Measurements from ENCODE around the gene CXCR6. TPM values are rescaled to one million over a fixed set of nuclear protein-coding genes. Genes with fewer than 3 reads are reported as not detected.
A peak's percentile ranks its signal among the peaks of the same experiment; 100 is the strongest.

Gene CXCR6
- polyA plus RNA-seq, 1 experiment = not detected

DNA sequence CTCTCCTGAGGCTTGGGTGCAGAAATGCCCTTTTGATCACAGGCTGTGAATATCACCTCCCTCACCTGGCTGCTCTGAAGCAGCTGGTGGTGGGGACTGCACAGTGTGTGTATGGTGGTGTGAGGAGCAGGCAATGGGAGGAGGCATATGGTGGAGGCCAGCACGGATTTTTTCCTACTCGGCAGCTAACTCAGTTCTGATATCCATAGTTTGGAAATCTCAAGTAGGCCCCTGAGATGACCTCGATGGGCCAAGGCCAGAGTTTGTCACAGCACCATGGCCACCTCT is 21.3 kb upstream of the CXCR6 start:
- Histone ChIP-seq H3K27me3 (ENCODE audit: control insufficient read depth, insufficient read depth, low read length) (no peaks in the 10 kb centered on the region), H3K4me3 (ENCODE audit: low read depth, low read length) (no peak overlapping the region), H3K36me3 (ENCODE audit: control insufficient read depth, insufficient read depth, low read length) (peaks cover 5% of the 10 kb centered on the region; the same call in 1 of the 2 replicates)
- TF ChIP-seq, protein P1, sequence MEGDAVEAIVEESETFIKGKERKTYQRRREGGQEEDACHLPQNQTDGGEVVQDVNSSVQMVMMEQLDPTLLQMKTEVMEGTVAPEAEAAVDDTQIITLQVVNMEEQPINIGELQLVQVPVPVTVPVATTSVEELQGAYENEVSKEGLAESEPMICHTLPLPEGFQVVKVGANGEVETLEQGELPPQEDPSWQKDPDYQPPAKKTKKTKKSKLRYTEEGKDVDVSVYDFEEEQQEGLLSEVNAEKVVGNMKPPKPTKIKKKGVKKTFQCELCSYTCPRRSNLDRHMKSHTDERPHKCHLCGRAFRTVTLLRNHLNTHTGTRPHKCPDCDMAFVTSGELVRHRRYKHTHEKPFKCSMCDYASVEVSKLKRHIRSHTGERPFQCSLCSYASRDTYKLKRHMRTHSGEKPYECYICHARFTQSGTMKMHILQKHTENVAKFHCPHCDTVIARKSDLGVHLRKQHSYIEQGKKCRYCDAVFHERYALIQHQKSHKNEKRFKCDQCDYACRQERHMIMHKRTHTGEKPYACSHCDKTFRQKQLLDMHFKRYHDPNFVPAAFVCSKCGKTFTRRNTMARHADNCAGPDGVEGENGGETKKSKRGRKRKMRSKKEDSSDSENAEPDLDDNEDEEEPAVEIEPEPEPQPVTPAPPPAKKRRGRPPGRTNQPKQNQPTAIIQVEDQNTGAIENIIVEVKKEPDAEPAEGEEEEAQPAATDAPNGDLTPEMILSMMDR (IDR thresholded peaks at IDR 0.05; ENCODE audit: insufficient read depth, low read depth, low read length) = no peak
- no peak for DNase-seq (ENCODE audit: low read depth)
- POLR2A ChIA-PET = no interaction called here
- CTCF ChIA-PET = interaction anchor here (1.0 to 3.8 kb wide), 4 partner anchors 15 to 160 kb away, joined by 3 to 11 read pairs (median 6); no protein-coding TSS in a partner anchor

DNA sequence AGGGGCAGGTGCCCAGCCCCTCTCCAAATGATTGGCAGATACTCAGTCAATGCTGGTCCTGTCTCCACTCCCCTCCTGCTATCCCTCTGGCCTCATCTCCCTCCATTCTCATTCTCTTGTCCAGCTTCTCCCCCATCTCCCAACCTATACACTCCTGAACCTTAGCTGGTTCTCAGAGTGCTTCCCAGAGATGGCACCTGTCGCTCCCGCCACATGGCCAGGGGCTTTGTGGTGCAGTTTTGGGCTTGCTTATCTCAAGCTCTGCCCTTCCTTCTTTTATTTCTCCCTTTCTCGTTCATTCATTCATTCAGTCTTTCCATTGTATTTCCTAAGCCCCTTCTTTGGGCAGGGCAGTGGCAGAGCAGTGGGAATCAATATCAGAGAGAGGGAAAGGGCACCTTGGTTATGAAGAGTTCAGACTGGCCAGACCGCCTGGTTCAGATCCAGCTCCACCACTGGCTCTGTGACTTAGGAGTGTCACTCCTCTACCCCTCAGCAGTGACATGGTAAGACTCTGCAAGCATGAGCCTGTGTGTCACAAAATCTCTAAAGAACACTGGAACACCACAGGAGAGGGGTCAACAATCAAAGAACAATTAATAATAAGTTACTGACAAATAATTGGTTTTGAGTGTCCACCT is 20.2 kb upstream of the CXCR6 start:
- POLR2A ChIA-PET = no interaction called here
- TF ChIP-seq, protein P1 (IDR thresholded peaks at IDR 0.05; ENCODE audit: insufficient read depth, low read depth, low read length) = no peak

DNA sequence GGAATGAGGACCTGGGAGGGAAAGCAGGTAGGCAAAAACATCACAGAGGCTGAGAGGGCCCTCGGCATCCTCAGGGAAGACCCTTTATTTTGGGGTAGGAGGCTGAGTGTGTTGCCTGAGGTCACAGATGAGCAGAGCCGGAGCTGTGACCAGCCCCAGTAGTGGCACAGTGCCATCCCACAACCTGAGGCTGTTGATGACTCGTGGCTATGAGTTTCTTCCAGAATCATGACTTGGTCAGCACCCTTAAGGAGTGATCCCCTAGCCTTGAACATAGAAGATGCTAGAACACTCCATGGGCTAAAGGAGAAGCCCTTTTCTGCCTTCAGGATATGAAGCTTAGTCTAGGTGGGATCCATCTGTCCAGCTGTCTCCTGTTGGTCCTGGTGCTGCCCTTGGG is 19.5 kb upstream of the CXCR6 start:
- Histone ChIP-seq H3K36me3 (ENCODE audit: control insufficient read depth, insufficient read depth, low read length) (peaks cover 7% of the 10 kb centered on the region), H3K4me3 (ENCODE audit: low read depth, low read length) (no peak overlapping the region), H3K27me3 (ENCODE audit: control insufficient read depth, insufficient read depth, low read length) (no peaks in the 10 kb centered on the region)
- POLR2A ChIA-PET = no interaction called here
- TF ChIP-seq, protein P1 (IDR thresholded peaks at IDR 0.05; ENCODE audit: insufficient read depth, low read depth, low read length) = no peak
- CTCF ChIA-PET = interaction anchor here (0.6 to 1.4 kb wide), 2 partner anchors 154 to 285 kb away, joined by 3 to 4 read pairs; no protein-coding TSS in a partner anchor
- no peak for DNase-seq (ENCODE audit: low read depth)

More for the DNA sequence above, 20.2 kb upstream of the CXCR6 start:
- H3K36me3 ChIP-seq (ENCODE audit: control insufficient read depth, insufficient read depth, low read length) = peaks cover 7% of the 10 kb centered on the region
- no peak overlapping the region for H3K4me3 ChIP-seq (ENCODE audit: low read depth, low read length)
- H3K27me3 ChIP-seq (ENCODE audit: control insufficient read depth, insufficient read depth, low read length) = no peaks in the 10 kb centered on the region
- CTCF ChIA-PET = interaction anchor here (0.9 to 2.1 kb wide), 5 partner anchors 16 to 162 kb away, joined by 3 to 8 read pairs (median 4); no protein-coding TSS in a partner anchor
- DNase-seq (ENCODE audit: low read depth) = no peak

DNA sequence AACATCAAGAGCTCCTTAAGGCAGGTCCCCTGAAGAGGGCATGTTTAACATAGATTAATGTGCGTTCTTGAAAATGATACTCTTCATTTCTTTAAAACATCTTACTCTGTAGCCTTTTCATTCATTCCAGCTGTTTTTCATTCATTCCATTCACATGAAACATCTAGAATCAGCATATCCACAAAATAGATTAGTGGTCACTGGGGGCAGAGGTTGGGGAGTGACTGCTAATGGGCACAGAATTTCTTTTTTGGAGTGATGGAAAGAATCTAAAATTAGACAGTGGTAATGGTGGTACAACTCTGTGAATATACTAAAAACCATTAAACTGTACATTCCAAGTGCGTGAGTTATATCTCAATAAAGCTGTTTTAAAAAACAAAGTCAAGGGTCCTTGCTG is 15.4 kb upstream of the CXCR6 start:
- Histone ChIP-seq H3K27me3 (ENCODE audit: control insufficient read depth, insufficient read depth, low read length) (no peaks in the 10 kb centered on the region), H3K36me3 (ENCODE audit: control insufficient read depth, insufficient read depth, low read length) (peaks cover 13% of the 10 kb centered on the region), H3K4me3 (ENCODE audit: low read depth, low read length) (no peak overlapping the region)
- TF ChIP-seq, protein P1 (IDR thresholded peaks at IDR 0.05; ENCODE audit: insufficient read depth, low read depth, low read length) = no peak
- no peak for DNase-seq (ENCODE audit: low read depth)
- ChIA-PET CTCF (interaction anchor here (0.7 to 27.4 kb wide), 10 partner anchors 10 to 887 kb away, joined by 3 to 541 read pairs (median 4); partner anchors contain the start of gene LZTFL1), POLR2A (no interaction called here)

DNA sequence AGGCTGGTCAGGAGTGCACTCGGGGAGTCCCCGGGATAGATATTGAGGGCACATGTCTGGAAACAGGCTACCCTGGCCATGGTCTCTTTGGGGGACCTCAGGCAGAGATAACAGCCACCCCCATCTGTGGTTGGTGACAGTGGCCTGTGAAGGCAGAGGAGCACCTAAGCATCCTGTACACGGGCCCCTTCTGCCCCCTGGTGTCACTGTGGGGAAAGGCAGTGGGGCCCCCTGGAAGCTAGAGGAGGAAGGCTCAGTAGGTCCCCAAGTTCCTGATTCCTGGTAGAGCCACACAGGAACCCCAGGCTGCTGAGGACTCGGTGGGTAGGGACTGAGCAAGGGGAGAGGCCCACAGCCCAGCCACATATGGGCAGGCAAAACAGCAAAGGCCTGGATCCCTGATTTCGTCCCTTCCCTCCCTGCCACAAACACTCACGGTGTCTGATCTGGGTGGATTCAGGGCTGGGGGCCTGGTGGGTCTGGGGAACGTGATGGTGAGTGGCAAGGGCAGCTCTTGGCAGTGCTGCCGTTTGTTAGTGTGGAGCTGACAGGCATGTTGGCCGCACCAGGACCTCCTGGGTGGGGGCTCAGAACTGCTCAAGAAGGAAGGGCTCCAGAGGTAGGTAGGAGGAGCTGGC is 14.1 kb upstream of the CXCR6 start:
- no peaks in the 10 kb centered on the region for H3K27me3 ChIP-seq (ENCODE audit: control insufficient read depth, insufficient read depth, low read length)
- no peak for DNase-seq (ENCODE audit: low read depth)
- H3K36me3 ChIP-seq (ENCODE audit: control insufficient read depth, insufficient read depth, low read length) = peaks cover 13% of the 10 kb centered on the region
- ChIA-PET CTCF (interaction anchor here (0.6 to 27.4 kb wide), 27 partner anchors 9 to 421 kb away, joined by 3 to 541 read pairs (median 4); partner anchors contain the start of genes LZTFL1 and SACM1L), POLR2A (no interaction called here)
- TF ChIP-seq, protein P1 (IDR thresholded peaks at IDR 0.05; ENCODE audit: insufficient read depth, low read depth, low read length) = peak; percentile 87
- no peak overlapping the region for H3K4me3 ChIP-seq (ENCODE audit: low read depth, low read length)
